Measurements from ENCODE around the gene POU2F3.

POU2F3 gene

DNA sequence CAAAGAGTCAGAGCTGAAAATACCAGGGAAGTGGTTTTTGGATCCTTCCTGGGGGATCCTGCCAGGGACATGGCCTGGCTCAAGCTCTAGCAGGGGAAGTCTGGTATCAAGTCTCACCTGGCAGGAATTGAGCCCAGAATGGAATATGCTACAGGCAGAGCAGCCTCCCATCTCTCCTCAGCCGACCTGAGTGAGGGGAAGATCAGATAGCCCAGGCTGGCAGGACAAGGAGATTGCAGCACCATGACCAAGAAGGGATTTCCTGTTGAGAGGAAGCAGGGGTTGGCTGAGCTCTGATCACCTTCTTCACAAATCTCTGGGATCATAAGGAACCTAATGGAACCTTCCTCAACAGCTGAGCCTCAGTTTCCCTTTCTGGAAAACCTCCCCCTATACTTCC is 16.1 kb upstream of the POU2F3 start:
- TF ChIP-seq JUND (IDR thresholded peaks at IDR 0.05; ENCODE audit: low read depth) = no peak
- in situ Hi-C loops (cut with HindIII; ENCODE audit: low pct_unique_long_range_greater_than_20kb, low sequenced_read_pairs) = no loop called here
- DNase-seq (ENCODE audit: low read depth in 1 of 2, low spot score in 1 of 2) = no peak

GRCh38 chr11:120224361-120224760 is 15.6 kb upstream of the POU2F3 start:
- in situ Hi-C loops (cut with HindIII; ENCODE audit: low pct_unique_long_range_greater_than_20kb, low sequenced_read_pairs) = no loop called here
- no peak for TF ChIP-seq JUND (IDR thresholded peaks at IDR 0.05; ENCODE audit: low read depth)
- no peak for DNase-seq (ENCODE audit: low read depth in 1 of 2, low spot score in 1 of 2)

GRCh38 chr11:120224972-120225909 is 14.7 kb upstream of the POU2F3 start:
- in situ Hi-C loops (cut with HindIII; ENCODE audit: low pct_unique_long_range_greater_than_20kb, low sequenced_read_pairs) = no loop called here
- TF ChIP-seq JUND (IDR thresholded peaks at IDR 0.05; ENCODE audit: low read depth) = no peak
- DNase-seq (ENCODE audit: low read depth in 1 of 2, low spot score in 1 of 2) = no peak

GRCh38 chr11:120226242-120226641 is 13.7 kb upstream of the POU2F3 start:
- no peak for DNase-seq (ENCODE audit: low read depth in 1 of 2, low spot score in 1 of 2)
- TF ChIP-seq JUND (IDR thresholded peaks at IDR 0.05; ENCODE audit: low read depth) = no peak
- in situ Hi-C loops (cut with HindIII; ENCODE audit: low pct_unique_long_range_greater_than_20kb, low sequenced_read_pairs) = no loop called here

GRCh38 chr11:120226714-120227113 is 13.2 kb upstream of the POU2F3 start:
- in situ Hi-C loops (cut with HindIII; ENCODE audit: low pct_unique_long_range_greater_than_20kb, low sequenced_read_pairs) = no loop called here
- no peak for DNase-seq (ENCODE audit: low read depth in 1 of 2, low spot score in 1 of 2)
- TF ChIP-seq JUND (IDR thresholded peaks at IDR 0.05; ENCODE audit: low read depth) = no peak

DNA sequence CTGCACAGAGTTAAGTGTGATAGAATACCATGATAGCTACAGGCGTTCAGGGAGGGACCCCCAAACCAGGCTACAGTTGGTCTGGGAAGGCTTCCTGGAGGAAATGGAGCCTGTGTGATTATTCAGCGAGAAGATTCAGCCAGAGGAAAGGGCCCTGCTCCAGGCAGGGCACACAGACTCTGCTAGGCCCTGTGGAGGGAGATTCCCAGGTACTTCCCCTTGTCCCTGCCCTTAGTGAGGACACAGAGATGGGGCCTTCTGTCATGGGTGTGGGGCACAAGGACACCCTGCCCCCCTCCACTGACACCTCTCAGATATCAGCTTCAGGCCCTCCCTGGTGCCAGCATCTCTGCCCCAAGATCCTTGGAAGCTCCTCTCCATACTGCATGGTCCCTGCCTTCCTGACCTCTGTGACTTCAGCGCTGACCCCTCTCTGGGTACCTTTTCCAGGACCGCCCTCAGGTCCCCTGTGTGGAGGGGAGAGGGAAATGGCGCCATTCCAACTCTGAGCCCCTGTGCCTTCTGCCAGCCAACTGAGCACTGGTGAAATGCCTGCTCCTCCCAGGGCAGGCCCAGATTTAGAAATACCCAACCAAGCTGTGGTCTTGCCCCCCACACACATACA is 12.6 kb upstream of the POU2F3 start:
- no peak for TF ChIP-seq JUND (IDR thresholded peaks at IDR 0.05; ENCODE audit: low read depth)
- in situ Hi-C loops (cut with HindIII; ENCODE audit: low pct_unique_long_range_greater_than_20kb, low sequenced_read_pairs) = no loop called here

GRCh38 chr11:120228794-120229384 is 11.1 kb upstream of the POU2F3 start:
- TF ChIP-seq JUND (IDR thresholded peaks at IDR 0.05; ENCODE audit: low read depth) = no peak
- DNase-seq (ENCODE audit: low read depth in 1 of 2, low spot score in 1 of 2) = no peak
- in situ Hi-C loops (cut with HindIII; ENCODE audit: low pct_unique_long_range_greater_than_20kb, low sequenced_read_pairs) = no loop called here

More for the DNA sequence above, 12.6 kb upstream of the POU2F3 start:
- DNase-seq (ENCODE audit: low read depth in 1 of 2, low spot score in 1 of 2) = no peak

GRCh38 chr11:120229451-120230424 is 10.2 kb upstream of the POU2F3 start:
- DNase-seq (ENCODE audit: low read depth in 1 of 2, low spot score in 1 of 2) = peak; percentile 70 to 74

GRCh38 chr11:120230433-120231071 is 9.4 kb upstream of the POU2F3 start:
- no peak for TF ChIP-seq JUND (IDR thresholded peaks at IDR 0.05; ENCODE audit: low read depth)
- in situ Hi-C loops (cut with HindIII; ENCODE audit: low pct_unique_long_range_greater_than_20kb, low sequenced_read_pairs) = no loop called here
- DNase-seq (ENCODE audit: low read depth in 1 of 2, low spot score in 1 of 2) = no peak

More at GRCh38 chr11:120229451-120230424, 10.2 kb upstream of the POU2F3 start:
- no peak for TF ChIP-seq JUND (IDR thresholded peaks at IDR 0.05; ENCODE audit: low read depth)
- in situ Hi-C loops (cut with HindIII; ENCODE audit: low pct_unique_long_range_greater_than_20kb, low sequenced_read_pairs) = no loop called here

- DNase-seq (ENCODE audit: low read depth in 1 of 2, low spot score in 1 of 2) = no peak
- no peak for TF ChIP-seq JUND (IDR thresholded peaks at IDR 0.05; ENCODE audit: low read depth)
- in situ Hi-C loops (cut with HindIII; ENCODE audit: low pct_unique_long_range_greater_than_20kb, low sequenced_read_pairs) = no loop called here
These were observed 8.0 kb upstream of the POU2F3 start for GRCh38 chr11:120231963-120232362.

- in situ Hi-C loops (cut with HindIII; ENCODE audit: low pct_unique_long_range_greater_than_20kb, low sequenced_read_pairs) = no loop called here
- TF ChIP-seq JUND (IDR thresholded peaks at IDR 0.05; ENCODE audit: low read depth) = no peak
These were observed 6.6 kb upstream of the POU2F3 start for GRCh38 chr11:120233207-120233803.

More at GRCh38 chr11:120233207-120233803, 6.6 kb upstream of the POU2F3 start:
- DNase-seq (ENCODE audit: low read depth in 1 of 2, low spot score in 1 of 2) = no peak

Measured in T47D (cell line).